ENCODE measurements around the gene HTRA1.

Gene HTRA1

DNA sequence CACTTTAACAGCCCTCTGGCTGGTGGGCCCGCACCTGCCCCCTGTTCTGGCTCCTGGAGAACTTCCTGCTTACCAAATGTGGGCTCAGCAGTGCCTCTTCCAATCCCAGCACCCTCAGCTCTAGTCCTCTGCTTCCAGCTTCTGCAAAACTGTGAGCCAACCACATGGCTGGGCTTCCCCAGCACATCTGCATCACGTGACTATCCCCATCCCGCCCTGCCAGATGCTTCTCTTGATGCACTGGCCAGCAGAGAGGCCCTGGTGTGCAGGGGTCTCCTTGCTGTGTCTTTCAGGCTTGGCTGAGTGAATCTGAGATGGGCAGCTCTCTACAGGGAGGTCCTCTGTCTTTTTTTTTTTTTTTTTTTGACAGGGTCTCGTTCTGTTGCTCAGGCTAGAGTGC is 55.4 kb downstream of the HTRA1 start:
- no peak for DNase-seq (ENCODE audit: low read depth)

DNA sequence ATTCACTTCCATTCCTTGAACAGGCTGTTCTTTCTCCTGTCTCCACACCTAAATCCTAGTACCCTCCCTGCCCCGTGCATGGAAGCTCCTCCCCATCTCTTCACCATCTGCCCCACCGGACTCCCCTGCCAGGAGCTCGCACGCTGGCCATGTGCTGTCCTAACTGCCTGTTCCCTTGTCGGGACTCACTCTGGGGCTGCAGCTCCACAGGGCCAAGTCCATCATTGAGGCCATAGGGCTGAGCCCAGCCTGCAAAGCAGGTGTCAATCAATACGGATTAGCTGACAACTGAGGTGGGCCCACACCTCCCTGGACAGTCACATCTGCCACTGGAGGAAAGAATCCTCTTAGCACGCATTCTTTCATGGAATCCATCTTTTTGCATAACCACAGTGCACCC is 57.8 kb downstream of the HTRA1 start:
- no peak for DNase-seq (ENCODE audit: low read depth)

DNA sequence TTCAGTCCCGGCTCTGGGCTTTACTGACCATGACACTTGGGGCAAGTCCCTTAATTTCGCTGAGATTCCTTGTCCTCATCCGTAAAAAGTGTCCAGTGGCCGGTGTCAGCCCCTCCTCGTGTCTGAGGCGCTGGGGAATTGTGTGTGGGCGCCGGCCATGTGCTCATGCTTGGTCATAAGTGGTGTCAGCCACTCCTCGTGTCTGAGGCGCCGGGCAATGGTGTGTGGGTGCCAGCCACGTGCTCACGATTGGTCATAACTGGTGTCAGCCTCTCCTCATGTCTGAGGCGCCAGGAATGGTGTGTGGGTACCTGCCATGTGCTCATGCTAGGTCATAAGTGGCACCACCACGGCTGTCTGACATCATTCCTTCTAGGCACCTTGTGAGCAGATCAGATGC is 58.5 kb downstream of the HTRA1 start:
- no peak for DNase-seq (ENCODE audit: low read depth)

DNA sequence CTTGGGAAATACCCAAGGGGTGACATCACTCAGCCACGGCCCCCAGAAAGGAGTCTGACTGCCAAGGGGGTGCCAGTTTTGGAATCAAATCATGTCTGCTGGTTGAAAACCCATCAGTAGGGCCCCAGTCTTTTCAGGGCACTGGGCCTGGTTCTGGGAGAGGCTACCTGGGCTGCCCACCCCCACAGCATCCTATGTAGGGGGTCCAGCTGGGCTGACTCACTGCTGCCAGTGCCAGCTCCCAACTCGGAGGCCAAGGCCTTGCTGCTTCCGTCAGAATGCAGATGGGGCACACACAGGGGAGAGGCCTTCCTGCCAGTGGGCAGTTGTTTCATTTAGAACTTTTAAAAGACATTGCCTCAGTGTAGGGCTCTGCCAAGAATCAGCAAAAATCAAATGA is 59.7 kb downstream of the HTRA1 start:
- DNase-seq (ENCODE audit: low read depth): no peak

DNA sequence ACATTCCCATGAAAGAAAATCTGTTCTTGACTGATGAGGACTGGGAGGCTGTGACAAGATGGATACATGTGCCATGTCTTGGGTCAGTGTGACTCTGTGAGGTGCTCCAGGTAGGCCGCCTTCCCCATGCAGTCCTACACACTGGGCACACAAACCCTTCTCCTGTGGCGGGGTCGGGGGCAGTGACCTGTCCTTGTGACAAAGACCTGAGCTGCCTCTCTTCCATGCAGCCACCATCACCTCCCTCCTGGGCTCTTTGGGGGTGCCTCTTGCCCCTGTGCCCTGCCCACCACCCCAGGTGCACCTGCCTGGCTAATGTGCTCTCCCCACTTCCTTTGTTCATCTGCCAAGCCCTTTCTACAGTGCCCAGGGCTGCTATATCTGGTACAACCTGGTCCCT is 63.5 kb downstream of the HTRA1 start:
- DNase-seq (ENCODE audit: low read depth): no peak

DNA sequence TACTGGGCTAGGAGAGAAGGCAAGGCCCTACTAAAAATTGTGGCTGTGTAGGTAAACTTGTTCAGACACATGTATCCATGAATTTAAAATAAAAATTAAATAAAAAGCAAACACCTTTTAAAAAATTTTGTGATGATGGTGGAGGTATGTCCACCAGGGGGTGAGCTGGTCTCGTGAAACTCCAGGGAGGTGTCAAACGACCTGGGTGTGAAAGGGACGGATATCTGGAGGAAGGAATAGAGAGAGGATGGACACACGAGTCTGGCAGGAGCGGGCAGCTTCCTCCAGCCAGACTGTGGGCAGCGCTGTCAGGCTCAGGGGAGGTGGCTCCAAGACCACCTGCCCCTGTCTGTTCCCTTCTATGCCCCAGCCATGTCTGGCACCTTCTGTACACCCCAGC is 64.4 kb downstream of the HTRA1 start:
- DNase-seq (ENCODE audit: low read depth): no peak

DNA sequence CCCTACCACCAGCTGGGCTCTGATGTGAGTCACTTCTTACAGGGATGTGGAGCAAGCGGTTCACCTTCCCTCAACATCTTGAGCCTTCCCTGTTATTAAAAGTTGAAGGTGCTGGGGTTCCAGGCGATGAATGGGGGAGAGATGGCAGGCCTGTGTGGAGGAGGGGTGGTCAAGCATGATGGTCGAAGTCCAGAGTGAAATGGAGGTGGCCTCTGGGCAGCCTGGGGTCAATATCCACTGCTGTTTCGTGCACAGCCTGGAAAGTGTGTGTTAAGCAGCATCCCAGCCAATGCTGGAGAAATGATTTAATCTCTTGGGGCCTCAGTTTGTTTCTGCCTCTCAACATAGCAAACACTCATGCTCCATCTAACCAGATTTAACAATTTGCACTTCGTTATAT is 65.5 kb downstream of the HTRA1 start:
- DNase-seq (ENCODE audit: low read depth): no peak

DNA sequence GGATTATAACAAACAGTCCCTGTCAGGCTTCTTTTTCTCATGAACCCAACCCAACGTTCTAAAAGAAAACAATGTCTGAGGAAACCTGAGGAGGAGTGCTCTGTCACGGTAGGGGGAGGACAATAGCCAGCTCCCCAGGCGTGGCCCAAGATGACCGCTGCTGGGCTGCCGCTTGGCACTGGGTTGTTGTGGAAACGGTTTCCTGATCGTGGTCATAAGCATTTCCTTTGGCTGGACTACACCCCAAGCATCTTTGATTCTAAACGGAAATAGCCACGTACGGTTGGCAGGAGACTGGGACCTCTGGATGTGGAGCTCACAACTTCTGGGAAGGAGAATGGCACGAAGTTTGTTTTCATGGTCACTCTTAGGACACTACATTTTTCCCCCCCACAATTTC is 68.8 kb downstream of the HTRA1 start:
- no peak for DNase-seq (ENCODE audit: low read depth)

DNA sequence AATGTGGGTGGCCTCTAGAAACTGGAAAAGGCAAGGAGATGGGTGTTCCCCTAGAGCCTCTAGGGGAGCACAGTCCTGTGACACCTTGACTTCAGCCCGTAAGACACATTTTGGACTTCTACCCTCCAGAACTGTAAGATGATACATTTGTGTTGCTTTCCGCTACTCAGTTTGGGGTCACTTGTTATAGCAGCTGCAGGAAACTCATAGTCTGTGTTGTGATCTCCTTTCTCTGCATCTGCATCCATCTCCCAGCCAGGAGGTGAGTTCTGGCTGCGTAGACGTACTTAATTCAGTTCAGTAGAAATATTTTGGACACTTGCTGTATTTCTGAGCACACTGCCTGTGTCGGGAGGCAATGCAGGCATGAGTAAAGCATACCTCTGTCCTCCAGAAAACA is 69.9 kb downstream of the HTRA1 start:
- no peak for DNase-seq (ENCODE audit: low read depth)

DNA sequence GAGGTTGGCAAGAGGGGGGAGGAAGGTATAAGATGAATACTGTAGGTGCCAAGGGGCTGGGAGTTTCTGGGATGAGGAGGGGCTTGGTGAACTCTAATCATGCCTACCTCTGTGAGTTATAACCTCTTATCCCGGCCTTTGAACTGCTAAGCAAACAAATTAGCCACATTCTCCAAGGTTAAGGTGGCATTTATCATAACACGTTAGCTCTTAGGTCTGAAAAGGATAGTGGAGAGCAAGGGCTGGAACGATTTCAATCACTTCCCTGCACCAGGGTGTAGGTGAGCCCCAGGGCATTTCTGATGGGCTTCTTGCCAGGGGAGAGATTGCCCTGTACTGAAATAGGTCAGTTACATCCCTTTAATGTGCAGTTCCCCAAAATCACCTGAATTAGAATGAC is 70.6 kb downstream of the HTRA1 start:
- DNase-seq (ENCODE audit: low read depth): no peak

DNA sequence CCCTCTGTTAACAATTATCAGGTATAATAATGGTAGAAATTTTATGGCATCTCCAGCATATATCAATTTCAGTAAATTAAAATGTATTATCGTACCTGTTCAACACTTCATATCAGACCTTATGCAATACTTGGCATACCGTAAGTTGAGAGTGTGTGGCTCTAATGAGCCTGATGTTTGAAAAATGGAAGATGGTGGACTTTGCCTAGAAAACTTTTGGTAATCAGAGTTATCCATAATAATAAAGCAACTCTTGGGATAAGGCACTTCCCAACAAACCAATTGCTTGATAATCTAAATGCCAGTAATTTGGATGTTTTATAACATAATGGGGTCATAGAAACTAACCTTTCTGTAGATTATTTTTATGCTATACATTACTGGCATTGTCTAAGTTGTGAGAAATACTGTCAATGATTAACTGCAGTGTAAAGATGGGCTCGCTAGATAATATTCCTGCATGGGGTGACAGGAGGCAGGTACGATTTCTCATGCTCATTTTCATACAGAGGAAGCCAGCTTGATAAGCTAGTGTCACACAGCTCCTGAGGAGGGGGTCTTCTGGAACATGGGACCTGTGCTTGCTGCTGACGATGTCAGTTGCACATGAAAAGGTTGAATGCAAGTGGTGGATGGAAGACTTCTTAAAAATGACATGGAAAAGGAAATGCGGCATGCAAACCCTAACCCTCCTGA is 71.4 kb downstream of the HTRA1 start:
- DNase-seq (ENCODE audit: low read depth): no peak

DNA sequence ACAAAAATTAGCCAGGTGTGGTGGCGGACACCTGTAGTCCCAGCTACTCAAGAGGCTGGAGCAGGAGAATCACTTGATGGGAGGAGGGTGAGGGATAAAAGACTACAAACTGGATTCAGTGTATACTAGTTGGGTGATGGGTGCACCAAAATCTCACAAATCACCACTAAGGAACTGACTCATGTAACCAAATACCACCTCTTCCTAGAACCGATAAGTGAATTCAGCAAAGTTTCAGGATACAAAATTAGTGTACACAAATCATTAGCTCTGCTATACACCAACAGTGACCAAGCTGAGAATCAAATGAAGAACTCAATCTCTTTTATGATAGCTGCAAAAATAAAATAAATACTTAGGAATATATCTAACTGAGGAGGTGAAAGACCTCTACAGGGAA is 76.2 kb downstream of the HTRA1 start:
- no peak for DNase-seq (ENCODE audit: low read depth)

DNA sequence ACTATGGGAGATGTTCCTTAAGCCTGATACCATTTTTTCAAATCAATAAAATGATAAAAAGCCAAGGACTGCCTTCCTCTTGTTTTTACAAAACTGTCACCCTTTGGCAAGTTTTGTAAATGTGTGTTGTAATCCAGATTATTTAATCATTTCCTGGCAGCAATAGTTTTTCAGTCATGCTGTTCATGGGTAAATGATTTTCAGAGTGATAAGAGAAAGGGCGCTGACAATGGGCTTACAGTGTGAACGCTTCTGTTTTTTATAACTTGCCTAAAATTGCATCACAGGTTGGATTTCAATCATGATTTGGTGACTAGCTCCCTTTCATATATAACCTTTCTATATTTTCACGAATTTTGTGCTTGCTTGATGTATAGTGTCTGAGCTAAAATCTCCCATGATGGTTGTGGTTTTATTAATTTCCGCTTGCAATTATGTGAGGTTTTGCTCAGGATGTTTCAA is 80.2 kb downstream of the HTRA1 start:
- no peak for DNase-seq (ENCODE audit: low read depth)

DNA sequence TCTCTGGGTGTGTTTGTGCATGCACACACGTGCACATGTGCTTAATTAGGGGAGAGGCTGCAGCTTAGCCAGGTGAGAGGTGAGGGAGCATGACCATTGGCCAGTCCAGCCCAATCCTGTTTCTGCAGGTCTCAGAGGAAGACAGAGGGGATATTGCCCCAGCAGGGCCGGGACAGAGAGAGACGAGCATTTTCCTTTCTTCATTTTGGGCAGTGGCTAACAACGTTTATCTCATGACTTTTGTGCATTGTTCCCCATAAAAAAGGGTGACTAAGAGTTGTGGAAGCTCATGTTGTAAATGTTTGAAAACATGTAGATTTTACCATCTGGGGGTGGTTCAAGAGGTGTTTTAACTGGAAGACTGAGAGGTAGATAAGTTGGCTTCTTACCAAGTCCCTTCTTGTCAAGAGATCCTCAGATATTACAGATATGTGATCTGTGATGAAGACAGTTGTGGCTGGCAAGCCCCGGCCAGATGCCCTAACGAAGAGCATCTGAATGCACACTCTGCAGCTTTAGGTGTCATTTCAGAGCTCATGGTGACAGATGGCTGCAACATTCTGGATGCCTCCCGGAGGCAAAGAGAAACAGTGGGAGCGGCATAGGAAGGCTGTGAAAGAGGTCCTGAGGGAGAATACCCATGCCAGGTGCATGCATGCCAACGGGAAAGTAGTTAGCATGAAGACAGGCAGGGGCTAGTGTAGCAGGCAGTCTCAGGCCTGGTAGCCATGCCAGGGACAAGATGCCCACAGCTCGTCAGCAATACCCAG is 82.5 kb downstream of the HTRA1 start:
- DNase-seq (ENCODE audit: low read depth): no peak

DNA sequence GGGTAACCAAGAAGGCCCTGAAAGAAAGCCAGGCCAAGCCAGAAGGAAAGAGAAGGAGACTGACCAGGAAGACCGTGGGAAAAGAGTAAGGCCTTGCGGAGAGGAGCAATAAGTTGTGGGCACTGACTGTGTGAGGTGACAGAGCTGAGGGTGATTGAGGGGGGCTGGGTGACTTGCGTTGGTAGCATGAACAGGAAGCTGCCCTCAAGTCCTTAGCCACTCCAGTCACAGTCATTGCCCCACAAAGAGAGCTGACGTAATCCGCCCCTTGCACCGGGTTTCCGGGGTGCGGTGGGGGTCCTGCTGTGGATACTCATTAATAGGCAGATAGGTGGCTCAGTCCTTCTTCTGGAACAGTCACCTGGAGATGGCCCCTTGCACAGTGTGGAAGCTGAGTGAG is 83.1 kb downstream of the HTRA1 start:
- no peak for DNase-seq (ENCODE audit: low read depth)

DNA sequence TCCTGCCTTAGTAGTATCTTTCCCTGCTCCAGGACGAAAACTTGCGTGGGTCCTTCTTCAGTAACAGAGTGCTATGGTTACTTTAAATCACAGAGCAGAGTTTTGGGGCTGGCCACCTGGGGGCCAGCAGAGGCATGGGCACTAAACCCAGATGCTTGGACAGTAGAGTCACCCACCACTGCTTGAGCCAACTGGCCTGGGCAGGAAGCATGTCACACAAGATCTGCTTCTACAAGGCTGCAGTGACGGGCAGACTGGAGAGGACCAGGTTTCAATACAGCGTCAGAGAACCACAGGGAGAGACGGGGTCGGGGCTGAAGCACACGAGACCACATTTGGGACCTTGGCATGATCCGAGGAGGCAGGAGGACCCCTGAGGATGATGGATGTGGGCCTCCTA is 84.9 kb downstream of the HTRA1 start:
- DNase-seq (ENCODE audit: low read depth): no peak

DNA sequence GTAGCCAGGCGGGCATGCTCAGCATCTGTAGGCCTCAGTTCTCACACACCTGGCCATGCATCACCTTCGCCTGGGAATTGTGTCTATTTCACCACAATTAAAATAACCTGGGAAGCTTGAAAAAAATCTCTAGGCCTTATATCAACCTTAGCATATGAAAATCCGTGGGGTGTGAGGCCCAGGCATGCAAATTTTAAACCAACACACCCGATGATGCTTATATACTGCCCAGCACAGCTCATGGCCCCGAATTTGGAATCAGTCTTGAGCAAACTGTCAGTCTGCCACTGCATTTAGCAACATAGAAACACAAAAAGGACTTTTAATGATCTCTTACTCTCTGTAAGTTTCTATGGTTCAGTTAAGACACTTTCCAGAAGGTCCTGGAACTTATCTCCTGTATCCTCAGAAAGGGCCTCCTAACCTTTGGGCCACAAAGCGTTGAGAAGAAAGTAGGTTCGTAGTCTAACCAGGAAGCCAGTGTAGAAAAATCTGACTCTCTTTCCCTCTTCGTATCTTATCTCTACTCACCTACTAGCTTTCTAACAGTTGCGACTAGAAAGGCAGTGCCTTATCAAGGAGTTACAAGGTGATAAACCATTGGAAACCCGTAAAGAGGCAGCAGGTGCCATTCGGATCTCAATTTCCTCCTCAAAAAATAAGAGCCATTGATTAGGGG is 87.2 kb downstream of the HTRA1 start:
- DNase-seq (ENCODE audit: low read depth): no peak

DNA sequence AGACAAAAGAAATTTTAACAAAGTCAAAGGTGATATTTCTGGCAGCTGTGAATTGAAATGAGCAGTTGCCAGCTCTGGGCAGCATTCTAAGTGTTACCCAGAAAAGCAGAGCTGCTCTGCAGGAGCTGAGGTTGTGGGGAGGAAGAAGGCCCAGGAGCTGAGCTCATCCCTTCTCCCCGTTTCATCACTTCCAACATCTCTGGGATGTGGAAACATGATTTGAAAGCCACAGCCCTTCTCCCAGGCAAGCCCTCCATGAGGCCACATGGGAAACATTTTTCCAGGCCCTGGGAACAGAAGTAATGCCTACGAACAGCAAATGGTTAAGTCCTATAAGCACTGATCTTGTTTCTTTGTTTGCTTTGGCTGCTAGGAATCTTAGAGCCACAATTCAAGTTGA is 88.3 kb downstream of the HTRA1 start:
- no peak for DNase-seq (ENCODE audit: low read depth)

DNA sequence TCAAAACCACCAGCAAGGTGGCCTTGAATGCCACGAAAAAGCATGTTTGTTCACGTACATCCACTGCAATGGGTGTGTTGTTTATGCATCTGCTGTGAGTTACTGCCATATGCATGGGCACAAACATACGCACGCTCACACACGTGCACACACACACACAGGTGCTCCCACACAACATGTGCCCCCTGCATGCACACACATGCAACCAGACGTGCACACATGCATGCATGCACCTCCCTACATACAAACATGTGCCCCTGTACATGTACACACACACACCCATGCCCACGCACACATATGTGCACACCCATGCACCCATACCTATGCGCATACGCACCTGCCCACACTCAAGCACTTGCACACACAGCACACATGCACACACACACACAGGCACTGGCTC is 89.1 kb downstream of the HTRA1 start:
- DNase-seq (ENCODE audit: low read depth): no peak

DNA sequence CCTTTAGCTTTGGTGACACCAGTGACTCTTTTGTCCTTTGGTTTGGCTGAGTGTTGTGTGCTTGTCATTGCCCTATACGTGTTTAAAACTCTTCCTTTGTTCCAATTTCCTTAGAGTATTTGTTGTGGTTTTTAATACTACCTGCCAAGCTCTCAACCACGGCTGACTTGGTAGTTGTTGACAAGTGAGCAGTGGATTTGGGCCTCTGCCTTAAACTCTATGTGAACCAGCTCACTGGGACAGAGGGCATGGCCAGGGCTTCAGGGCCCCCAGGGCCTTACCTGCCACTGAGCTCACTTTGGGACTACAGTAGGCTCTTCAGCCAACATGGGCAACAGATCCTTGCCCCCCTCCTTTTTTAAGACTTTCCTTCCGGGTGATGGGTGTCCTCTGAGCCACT is 89.6 kb downstream of the HTRA1 start:
- DNase-seq (ENCODE audit: low read depth): no peak

DNA sequence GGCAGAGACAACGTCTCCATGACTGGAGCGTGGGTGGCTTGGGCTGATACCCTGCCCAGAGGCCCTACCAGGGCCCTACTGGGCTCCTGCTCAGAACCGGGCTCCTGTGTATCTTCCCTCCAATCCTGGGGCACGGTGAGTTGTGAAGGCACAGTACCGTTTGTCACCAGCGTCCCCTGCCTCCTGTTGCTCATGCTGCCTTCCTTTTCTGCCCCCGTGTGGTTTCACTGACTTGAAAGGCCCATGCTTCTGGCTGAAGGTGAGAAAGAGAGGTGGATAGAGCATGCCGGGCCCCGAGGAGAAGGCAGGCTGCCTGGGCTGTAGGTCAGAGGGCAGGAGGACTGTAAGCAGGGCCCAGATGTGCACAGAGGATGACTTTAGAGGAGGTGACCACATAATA is 90.1 kb downstream of the HTRA1 start:
- no peak for DNase-seq (ENCODE audit: low read depth)

DNA sequence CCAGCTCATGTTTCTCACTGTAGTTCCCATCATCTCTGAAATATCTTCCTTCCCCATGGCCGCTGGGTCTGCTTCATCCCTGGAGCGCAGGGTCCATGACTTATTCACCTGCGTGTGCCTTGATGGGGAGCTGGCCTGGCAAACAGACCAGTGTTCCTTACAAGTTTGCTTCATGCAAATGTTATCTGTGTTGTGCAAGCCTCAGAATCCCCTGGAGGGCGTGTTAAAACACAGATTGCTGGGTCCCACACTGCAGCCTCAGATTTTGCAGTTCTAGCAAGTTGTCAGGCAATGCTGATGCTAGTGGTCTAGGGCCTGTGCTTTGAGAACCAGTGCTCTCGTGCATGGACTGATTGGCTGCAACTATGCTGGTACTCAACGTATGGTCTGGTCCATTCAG is 92.0 kb downstream of the HTRA1 start:
- no peak for DNase-seq (ENCODE audit: low read depth)
